ENCODE data around the gene BAAT.
"Not testable (repeated sequence)": the region's sequence is repeated elsewhere in the genome, so short reads cannot be mapped to it uniquely, and the experiment has no call there.

Gene BAAT

DNA sequence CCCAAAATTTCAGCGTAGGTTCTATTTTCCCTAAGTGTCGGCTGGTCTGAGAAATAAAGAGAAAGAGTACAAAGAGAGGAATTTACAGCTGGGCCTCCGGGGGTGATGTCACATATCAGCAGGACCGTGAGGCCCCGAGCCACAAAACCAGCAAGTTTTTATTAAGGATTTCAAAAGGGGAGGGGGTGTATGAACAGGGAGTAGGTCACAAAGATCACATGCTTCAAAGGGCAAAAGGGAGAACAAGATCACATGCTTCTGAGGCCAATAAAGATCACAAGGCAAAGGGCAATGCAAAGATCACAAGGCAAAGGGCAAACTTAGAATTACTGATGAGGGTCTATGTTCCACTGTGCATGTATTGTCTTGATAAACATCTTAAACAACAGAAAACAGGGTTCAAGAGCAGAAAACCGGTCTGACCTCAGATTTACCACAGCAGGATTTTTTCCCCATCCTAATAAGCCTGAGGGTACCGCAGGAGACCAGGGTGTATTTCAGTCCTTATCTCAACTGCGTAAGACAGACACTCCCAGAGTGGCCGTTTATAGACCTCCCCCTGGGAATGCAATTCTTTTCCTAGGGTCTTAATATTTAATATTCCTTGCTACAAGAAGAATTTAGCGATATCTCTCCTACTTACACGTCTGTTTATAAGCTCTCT lies at the start of gene BAAT:
Gene BAAT (minus strand): TSS at position 134 of the 664 bp plus-strand sequence. CDS start 13,602 bp downstream, outside the sequence.
- DNase-seq = not testable (repeated sequence)

DNA sequence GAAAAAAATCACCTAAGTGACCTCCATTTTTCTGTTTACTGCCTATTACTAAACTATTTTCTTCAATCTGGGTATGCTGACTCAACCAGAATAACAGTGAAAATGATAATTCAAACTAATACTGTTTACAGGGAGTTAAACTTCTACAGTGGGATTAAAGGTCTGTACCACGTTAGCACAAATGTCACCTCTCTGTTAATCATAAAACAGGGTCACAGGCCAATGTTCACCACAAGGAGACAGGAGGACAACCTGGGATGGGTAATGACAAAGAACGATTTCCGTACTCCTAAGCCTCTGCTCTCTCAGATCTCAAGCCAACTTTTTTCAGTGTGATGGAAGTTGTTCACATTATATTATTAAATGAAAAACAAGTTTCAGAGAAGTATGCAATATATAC lies 48.4 kb upstream of the BAAT start:
- DNase-seq = no peak

DNA sequence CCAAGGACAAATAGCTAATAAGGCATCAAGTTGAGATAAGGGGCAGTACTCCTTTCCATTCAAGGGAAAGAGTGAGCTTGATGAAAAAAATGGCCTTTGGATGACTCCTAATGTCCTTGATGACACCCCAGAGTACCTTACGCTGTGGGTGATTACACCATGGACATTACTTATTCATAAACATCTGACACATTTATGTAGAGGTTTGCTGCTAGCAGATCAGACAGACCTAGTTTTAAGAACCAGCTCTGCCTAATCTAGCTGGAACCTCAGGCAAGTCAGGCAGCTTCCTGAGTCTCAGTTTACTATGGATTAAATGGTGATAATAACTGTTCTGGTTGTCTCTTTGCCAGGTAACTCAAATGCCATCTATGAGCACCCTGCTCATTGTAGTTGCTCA lies 47.9 kb upstream of the BAAT start:
- no peak for DNase-seq

DNA sequence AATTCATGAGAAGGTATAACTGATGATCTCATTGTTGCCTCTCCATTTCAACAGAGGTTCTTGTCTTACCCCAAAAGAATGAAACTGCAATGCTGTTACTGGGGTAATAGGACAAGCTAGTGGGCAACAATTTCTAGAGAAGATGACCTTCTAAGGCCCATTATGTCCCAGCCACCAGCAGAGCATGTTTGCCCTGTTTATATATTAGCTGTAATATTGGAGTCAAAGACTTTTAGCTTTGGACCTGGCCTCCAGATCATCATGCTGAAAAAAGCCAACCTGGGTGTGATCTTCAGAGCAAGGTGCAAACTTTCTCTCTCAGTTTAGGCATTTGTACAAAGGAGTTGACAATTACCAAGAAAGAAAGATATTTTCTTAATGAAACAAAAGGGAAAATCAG lies 47.4 kb upstream of the BAAT start:
- no peak for DNase-seq

DNA sequence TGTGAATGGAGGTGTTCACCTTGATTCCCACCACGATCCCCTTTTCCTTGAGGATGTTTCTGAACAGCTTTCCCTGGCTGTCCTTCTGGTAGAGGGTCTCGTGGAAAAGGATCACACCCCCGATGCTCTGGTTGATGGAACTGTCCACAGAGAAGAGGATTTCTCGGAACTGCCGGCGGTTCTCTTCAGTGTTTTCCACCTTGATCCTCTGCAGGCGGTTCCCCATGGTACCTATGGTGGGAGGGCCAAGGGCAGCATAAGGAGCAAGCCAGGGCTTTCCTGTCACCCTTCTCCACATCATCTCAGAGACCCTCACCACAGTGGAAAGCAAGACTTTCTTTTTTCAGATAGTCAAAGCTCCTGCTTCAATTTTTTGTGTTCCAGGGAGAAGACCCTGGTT lies 44.9 kb upstream of the BAAT start:
- DNase-seq = no peak

DNA sequence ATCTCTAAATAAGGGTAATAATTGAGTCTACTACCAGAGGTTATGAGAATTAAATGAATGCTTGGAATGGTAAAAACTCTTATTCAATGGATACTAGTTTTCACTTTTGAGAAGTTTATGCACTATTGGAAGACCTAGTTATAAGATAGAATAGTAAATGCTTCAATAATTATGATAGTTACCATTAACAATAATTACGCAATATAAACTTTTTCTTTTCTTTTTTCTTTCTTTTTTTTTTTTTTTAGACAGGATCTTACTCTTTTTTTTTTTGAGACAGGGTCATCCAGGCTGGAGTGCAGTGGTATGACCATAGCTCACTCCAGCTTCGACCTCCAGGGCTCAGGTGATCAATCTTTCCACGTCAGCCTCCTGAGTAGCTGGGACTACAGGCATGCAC lies 44.1 kb upstream of the BAAT start:
- no peak for DNase-seq

DNA sequence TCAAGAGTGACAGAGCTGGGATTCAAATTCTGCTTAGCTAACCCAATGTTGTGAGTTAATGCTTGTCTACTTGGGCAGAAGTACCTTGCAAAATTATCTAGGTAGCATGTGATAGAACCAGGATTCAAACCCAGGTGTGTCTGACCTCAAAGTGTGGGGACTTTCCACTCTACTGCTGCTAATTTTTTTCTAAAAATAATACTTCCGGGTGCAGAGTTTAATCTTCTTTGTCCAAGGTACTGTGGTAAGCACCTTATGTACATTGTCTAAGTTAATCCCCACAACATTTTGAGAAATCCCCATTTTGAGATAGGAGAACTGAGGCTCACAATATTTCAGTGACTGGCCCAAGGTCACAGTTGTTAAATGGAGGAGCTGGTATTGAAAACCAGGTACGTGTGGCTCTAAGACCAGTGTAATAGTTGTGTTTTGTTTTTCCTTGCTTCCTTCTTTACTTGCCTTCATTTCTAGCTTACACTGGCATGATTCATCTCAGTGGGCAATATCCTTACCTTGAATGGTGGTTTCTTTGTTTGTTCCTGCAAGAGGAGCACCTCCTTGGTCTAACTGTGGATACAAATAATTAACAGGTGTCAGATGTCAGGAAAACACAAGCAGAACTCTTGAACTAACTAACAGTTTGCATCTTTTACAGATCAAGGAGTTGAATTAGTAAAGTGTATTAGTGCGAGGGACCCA lies 43.3 kb upstream of the BAAT start:
- no peak for DNase-seq

DNA sequence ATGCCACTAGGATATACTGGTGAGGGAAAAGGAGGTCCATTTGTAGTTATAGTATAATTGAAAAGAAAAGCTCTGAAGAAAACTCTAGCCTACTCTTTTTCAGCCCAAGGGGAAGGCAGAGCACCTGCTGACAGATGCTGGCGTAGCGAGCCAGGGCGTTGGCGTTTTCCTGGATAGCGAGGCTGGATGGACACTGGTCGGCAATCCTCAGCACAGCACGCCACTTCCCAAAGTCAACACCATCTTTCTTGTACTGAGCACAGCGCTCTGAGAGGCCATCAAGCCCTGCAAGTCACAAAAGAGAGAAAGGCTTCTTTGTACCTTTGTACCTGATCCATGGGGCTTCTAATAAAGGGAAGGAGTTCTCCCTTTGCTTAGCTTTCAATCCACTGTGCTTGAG lies 42.6 kb upstream of the BAAT start:
- DNase-seq = no peak

DNA sequence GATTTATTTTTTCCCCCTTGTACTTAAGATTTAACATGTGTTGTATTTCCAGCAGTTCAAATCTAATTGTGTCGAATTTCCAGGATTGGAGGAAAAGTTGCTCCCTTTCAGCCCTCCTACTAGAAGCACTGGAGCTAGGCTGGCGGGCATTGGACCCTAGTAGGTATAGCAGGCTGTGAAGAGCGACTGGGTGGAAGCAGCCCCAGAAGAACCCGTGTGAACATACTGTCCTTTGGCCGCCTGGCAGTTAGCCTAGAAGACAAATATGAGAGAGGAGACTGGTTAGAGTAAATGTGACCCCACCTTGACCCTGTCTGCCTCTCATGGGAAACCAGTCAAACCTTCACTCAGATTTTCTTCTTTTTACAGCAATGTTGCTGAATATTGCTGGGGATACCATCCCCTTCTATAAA lies 36.9 kb upstream of the BAAT start:
- DNase-seq = no peak

DNA sequence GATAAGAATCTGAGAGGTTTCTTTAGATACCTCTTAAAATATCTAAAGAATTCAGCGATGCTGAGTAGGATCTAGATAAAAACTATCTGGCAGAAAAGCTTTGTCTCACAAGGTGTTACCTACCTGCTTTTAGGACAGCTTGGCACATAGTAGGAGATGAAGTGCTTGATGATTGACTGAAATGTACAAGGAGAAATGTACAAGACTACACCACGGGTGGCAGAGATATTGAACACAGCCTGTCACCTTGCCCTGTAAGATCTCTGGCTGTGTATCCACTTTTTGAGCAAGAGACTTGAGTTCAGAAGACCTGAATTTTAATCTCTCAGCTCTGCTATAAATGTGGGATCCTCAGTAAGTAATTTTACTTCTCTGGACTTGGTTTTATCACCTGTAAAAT lies 35.1 kb upstream of the BAAT start:
- no peak for DNase-seq

DNA sequence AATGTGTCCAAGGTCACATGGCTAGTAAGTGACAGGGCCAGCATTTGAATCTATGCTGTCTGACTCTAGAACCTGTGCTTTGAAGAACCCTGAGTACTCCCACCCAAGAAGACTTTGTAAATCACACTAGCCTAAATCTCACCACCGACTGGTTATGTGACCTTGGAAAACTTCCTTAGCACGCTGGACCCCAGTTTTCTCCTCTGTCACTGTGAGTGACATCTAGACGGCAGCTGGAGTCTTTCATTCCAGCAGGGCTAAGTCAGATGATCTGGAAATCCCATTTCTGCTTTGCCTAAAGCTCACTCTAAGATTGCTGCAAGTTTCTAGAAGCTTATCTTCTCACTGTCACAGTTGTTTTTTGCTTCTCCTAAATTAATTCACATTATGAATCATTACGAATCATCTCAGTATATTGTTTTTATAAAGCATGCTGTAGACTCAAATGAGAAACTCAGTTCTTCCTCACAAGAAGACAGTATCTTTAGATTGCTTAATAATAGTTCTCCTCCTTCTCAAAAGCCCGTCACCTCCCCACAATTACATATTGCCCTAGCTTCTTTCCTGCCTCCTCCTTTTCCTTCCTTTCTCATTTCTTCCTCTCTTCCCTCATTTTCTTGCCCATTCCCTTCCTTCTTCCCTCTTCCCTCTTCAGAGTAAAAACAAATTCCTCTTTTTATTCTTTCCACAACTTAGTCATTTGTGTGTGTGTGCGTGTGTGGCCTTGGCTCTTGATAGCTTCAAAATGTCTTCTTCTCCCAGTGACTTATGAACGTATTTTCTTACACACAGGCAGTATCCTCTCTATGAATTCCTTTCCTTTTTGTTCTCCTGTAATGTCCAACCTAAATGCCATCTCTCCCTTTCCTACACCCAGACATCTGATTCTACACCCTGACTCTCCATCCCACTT lies 34.0 kb upstream of the BAAT start:
- DNase-seq = no peak

DNA sequence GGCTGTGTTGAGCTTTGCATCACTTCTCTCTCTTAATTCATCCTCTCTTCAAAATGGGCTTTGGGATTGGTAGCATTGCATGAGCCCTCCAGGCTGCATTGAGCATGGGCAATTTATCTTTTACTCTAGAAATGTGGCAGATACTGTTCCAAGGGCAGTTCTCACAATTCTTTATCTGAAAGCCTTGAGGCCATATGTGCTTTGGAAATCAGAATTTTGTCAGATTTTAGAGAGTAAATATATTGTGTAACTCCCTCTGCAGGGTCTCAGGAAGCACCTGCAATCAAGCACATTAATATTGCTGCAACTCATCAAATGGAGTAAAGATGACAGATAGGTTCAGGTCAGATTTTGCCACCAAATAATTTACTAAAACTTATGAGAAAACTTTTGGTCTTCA lies 33.2 kb upstream of the BAAT start:
- DNase-seq = no peak

DNA sequence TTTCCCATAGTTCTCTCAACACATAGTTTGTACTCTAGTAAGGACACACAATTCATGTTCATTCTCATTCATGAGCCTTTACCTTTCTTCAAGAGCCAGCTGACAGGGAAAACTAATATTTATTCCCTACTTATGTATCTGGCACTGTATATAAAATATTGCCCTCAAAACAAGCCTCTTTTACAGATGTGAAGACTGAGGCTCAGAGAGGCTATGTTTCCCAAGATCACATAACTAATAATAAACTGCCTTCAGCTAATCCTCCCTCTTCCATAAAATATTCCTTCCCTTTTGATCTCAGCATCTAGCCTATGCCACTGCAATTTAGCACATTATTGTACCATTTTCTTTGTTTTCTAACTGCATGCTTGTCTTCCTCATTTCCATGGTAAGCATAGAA lies 32.6 kb upstream of the BAAT start:
- DNase-seq = no peak

DNA sequence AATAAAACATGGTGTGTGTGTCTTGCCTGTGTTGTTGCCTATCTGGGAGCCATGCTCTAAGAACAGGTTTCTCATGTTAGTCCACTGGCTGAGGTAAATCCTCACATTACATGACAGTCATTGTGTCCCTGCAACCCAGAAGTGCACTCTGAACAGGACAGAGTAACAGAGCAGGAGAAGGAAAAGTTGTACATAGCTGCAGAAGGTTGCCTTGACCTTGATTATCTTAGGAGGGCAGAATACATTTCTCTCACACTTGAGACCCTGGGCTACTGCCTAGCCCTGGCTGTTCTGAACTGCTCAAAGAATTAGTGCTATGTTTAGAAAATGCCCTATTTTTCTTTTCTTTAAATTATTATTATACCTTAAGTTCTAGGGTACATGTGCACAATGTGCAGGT lies 30.8 kb upstream of the BAAT start:
- no peak for DNase-seq

DNA sequence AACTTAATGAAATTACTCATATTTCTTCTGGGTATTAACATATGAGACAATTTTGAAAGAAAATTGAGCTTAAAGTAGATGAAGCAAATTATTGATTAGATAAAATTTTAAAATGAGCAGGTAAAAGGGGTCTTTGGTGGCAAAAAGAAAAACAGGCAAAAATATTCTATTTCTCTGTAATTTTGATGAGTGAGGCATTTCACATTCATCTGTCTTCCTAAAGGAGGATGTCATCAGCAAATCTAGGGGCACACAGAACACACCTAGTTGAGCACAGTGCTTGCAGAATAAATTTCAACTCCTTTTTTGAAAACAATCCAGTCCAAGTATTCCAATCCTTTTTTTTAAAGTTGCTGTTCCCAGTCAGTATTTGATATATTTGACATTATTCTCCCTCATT lies 30.0 kb upstream of the BAAT start:
- DNase-seq = no peak

DNA sequence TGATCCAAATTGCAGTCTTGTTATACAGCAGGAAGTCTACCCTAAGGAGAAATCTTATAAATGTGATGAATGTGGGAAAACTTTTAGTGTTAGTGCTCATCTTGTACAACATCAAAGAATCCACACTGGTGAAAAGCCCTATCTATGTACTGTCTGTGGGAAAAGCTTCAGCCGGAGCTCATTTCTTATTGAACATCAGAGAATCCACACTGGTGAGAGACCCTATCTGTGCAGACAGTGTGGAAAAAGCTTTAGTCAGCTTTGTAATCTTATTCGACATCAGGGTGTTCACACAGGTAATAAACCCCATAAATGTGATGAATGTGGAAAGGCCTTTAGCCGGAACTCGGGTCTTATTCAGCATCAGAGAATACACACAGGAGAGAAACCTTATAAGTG lies 24.3 kb upstream of the BAAT start:
- no peak for DNase-seq

DNA sequence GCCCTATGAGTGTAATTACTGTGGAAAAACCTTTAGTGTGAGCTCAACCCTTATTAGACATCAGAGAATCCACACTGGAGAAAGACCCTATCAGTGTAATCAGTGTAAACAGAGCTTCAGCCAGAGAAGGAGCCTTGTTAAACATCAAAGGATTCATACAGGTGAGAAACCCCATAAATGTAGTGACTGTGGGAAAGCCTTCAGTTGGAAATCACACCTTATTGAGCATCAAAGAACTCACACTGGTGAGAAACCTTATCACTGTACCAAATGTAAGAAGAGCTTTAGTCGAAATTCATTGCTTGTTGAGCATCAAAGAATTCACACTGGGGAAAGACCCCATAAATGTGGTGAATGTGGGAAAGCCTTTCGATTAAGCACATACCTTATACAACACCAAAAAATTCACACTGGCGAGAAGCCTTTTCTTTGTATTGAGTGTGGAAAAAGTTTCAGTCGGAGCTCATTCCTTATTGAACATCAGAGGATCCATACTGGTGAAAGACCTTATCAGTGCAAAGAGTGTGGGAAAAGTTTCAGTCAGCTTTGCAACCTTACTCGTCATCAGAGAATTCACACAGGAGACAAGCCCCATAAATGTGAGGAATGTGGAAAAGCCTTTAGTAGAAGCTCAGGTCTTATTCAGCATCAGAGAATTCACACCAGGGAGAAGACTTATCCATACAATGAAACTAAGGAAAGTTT lies 23.7 kb upstream of the BAAT start:
- no peak for DNase-seq

DNA sequence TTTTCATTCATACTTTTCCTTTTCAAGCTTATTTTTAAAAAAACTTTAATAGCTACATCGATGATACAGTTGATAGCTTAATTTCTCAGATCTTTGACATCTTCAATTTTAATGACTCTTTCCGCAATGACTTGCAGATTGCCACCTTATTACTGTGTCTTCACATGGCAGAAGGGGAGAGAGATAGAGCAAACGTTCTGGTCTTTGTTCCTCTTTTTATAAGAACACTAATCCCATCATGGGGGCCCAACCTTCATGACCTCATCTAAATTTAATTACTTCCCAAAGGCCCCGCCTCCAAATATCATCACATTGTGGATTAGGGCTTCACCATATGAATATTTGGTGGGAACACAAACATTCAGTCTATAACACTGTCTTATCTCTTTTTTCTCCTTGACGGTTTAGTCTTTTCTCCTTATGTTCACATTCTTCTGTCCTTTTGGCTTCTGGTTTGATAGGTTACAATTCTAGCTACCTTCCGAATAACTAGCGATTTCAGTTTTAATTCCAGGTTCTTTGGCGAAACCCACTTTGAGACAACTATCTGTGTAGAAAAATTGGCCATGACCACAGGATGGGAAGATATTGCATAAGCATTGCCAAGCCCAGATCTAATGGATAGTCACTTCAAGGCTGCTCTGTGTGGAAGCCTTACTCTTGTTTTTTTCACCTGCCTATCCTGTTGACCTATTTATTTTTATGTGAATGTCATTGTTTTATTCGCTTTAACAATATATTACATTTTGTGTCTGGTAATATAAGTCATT lies 18.9 kb upstream of the BAAT start:
- no peak for DNase-seq

DNA sequence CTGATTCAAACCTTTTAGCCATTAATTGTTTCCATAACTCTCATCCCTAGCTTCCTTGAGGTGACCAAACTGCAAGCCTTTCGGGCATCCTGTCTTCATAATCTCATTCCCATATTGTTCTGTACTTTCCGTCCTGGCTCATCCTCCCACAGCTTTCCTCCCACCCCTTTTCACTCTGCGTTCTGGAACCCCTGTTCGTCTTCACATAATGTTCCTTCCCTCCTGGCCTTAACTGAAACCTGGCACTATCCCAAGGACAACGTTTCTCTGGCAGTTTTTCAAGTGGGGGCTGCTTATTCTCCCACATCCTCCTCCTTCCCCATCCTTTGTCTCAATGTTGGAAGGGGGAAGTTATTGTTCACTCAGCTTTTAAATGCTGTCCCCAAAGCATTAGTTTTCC lies 15.3 kb upstream of the BAAT start:
- DNase-seq = no peak

DNA sequence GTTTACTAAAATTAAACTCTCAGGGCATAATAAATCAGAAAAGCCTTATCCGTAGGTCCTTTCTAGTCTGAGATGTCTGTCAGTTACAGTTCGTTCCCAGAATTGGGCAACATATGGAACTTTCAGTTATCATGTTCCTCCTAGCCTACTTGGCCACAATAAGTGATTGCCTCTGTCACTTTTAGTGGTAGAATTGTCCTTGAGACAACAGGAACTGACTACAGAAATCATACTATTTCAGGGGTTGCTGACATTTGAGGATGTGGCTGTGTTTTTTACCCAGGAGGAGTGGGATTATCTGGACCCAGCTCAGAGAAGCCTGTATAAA lies 14.8 kb upstream of the BAAT start:
- no peak for DNase-seq

DNA sequence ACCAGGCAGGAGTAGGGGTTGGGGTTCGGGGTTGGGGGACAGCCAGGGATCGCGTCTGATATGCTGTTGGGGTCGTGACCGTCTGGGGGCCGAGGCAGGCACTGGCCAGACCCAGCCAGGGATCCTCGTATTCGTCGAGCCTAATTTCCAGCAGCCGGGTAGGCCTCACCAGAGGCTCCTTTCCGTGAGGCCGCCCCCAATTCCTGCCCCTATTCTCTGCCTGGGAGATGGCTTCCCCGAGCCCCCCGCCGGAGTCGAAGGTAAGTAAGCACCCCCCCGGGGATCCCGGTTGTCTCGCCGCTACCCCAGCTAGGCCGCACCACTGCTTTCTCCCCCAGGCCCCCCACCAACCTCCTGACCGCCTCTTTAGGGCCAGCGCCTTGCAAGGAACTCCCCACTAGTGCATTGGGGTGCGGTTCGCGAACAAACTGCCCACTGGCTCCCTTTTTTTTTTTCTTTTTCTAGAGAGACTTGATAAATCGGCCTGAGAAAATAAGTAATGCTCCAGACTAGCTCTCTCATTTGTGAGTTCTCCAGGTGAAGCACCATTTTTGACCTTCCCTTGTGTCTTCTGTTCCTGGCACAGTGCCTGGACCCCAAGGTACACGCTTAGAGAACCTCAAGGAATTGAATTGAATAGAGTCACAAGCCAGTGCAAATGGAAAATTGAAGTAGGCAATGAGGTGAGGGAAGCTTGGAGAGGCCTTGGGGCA lies 14.3 kb upstream of the BAAT start:
- DNase-seq = no peak

Measured in NCI-H510A (cell line).